Activated CD8-positive, alpha-beta memory T cell treated with anti-CD3 and anti-CD28 coated beads for 36 hours (primary cell): ENCODE measurements around the gene MAD2L2. TPM values are rescaled to one million over a fixed set of nuclear protein-coding genes. Genes with fewer than 3 reads are reported as not detected.

Source experiments
- CTCF ChIA-PET: fragments of 350-600 bp; sonication (Branson Sonifier 250); formaldehyde crosslinking; loops from one replicate; lab custom pipeline; 2021; ENCODE audit warnings: antibody characterized with exemption; lab: Charles Lee
- POLR2A ChIA-PET: fragments of 350-600 bp; sonication (Branson Sonifier 250); formaldehyde crosslinking; loops from one replicate; lab custom pipeline; 2021; ENCODE audit warnings: antibody characterized with exemption; lab: Charles Lee
- total RNA-seq, 2 experiments: library from RNA; stranded (reverse); gene quantifications; one replicate each; pipeline ENCODE4 v1.2.3, GENCODE V29; 2021

The MAD2L2 gene
- total RNA-seq, 2 experiments from 2014 or later, result 70.2 to 73.5 TPM

DNA sequence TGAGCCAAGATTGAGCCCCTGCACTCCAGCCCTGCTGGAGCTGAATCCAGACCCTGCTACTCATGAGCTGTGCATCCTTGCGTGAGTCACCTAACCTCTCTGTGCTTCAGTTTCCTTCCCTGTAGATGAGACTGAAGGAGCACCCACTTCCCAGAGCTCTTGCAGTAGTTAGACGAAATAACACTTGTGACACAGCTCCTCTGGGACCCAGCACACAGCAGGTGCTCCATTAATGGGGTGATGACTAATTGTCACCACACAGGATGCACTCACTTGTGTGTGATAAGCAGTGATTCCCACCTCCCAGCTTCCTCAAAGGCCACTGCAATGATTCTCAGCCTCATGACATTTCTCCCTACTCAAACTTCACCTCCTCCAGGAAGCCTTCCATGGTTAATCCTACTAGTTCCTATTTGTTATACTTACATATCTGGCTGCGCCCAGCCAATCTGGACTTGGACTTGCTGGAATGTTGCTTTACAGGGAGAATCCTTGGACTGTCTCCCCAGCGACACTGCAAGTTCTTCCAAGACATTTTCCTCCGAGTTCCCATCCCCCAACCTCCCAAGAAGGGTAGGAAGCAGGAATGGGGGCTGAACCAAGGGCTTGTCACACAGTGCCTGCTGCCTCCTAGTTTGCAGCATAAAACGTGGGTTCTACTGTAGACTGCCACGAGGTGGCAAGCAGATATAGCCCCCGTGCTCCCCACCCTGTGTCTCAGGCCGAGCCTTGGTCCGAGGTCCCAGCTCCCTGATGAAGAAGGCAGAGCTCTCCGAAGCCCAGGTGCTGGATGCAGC, 27.8 kb upstream of the MAD2L2 start:
- POLR2A ChIA-PET, result no interaction called here
- CTCF ChIA-PET, result interaction anchor here (2.2 kb wide), 1 partner anchor 11 kb away, joined by 9 read pairs; no protein-coding TSS in a partner anchor

- ChIA-PET CTCF (interaction anchor here (2.2 kb wide), 1 partner anchor 12 kb away, joined by 9 read pairs; no protein-coding TSS in a partner anchor), POLR2A (no interaction called here)
These were observed 26.8 kb upstream of the MAD2L2 start for GRCh38 chr1:11707621-11708276.

DNA sequence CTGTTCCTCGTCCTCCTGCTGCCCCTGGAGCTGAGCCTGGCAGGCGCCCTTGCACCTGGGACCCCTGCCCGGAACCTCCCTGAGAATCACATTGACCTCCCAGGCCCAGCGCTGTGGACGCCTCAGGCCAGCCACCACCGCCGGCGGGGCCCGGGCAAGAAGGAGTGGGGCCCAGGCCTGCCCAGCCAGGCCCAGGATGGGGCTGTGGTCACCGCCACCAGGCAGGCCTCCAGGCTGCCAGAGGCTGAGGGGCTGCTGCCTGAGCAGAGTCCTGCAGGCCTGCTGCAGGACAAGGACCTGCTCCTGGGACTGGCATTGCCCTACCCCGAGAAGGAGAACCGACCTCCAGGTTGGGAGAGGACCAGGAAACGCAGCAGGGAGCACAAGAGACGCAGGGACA, 25.3 kb upstream of the MAD2L2 start:
- POLR2A ChIA-PET, result no interaction called here
- CTCF ChIA-PET, result interaction anchor here (0.6 kb wide), 1 partner anchor 28 kb away, joined by 4 read pairs; no protein-coding TSS in a partner anchor

DNA sequence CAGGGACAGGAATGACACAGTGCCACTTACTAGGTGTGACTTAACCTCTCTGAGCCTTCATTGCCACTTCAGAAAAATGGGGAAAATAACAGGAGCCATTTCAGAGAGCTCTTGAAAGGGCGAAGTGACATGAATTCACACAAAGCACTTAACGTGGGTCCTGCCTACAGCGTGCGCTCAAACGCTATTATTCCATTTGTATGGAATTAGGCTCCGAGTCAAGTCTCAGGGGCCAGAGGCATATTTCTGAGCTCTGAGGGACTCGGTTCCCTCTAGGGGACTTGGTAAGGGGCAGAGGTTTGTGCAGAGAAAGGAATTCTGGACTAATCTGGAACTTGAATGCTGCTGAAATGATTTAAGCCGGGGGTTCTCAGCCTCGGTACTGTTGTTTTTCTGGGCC, 24.6 kb upstream of the MAD2L2 start:
- CTCF ChIA-PET, result interaction anchor here (0.6 to 1.1 kb wide), 2 partner anchors 59 to 141 kb away, joined by 3 read pairs; no protein-coding TSS in a partner anchor
- POLR2A ChIA-PET, result no interaction called here

GRCh38 chr1:11704691-11705475, 23.9 kb upstream of the MAD2L2 start:
- CTCF ChIA-PET, result interaction anchor here (1.1 kb wide), 1 partner anchor 58 kb away, joined by 3 read pairs; no protein-coding TSS in a partner anchor
- POLR2A ChIA-PET, result no interaction called here

- ChIA-PET POLR2A (no interaction called here), CTCF (no interaction called here)
These were observed 23.2 kb upstream of the MAD2L2 start for GRCh38 chr1:11704194-11704529.

- POLR2A ChIA-PET, result no interaction called here
- CTCF ChIA-PET, result no interaction called here
These were observed 22.6 kb upstream of the MAD2L2 start for GRCh38 chr1:11703357-11704193.

DNA sequence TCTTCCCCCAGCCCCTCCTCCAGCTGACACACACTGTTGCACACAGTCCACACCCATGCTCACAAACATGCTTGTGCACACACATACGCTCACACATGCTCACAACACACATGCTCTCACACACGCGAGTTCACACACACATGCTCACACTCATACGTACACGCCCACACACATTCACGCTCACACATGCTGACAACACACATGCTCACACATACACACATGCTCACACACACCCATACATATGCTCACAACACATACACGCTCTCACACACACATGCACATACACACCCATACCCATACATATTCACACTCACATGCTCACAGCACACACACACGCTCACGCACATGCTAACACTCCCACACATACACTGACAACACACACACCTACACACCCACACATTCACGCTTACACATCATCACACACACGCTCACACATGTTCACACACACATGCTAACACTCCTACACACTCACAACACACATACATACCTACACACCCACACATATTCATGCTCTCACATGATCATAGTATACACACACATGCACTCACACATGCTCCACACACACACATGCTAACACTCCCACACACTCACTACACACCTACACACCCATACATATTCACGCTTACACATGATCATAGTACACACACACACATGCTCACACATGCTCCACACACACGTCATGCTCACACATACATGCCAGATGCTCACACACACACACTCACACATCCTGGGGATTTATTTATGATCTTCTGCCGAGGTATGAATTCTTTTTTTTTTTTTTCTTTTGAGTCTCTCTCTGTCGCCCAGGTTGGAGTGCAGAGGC, 21.2 kb upstream of the MAD2L2 start:
- ChIA-PET CTCF (no interaction called here), POLR2A (no interaction called here)

DNA sequence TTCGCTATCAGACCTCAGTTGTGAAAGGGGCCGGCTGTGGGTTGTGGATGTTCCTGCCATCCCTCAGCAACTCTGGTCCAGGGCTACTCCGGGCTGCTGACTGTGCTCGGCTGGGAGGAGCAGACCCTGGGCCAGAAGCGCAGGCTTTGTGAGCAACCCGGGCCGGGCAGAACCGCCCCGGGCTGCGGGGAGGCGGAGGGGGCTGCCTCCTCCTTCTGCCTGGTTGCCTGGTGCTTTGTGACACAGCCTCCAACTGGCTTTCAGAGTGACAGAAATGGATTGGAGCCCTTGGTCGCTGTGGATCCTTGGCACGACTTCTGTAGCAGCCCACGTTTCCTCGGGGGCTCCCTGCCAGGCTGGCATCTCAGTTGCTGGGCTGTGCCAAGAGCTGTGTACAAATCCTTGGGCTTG, 20.6 kb upstream of the MAD2L2 start:
- CTCF ChIA-PET, result no interaction called here

GRCh38 chr1:11700601-11701467, 19.9 kb upstream of the MAD2L2 start:
- POLR2A ChIA-PET, result no interaction called here
- CTCF ChIA-PET, result interaction anchor here (1.0 to 1.2 kb wide), 2 partner anchors 12 to 19 kb away, joined by 3 read pairs; no protein-coding TSS in a partner anchor

More for the DNA sequence above, 20.6 kb upstream of the MAD2L2 start:
- POLR2A ChIA-PET, result no interaction called here

- CTCF ChIA-PET, result interaction anchor here (1.2 kb wide), 1 partner anchor 52 kb away, joined by 3 read pairs; no protein-coding TSS in a partner anchor
- POLR2A ChIA-PET, result no interaction called here
These were observed 16.9 kb upstream of the MAD2L2 start for GRCh38 chr1:11697893-11698210.

DNA sequence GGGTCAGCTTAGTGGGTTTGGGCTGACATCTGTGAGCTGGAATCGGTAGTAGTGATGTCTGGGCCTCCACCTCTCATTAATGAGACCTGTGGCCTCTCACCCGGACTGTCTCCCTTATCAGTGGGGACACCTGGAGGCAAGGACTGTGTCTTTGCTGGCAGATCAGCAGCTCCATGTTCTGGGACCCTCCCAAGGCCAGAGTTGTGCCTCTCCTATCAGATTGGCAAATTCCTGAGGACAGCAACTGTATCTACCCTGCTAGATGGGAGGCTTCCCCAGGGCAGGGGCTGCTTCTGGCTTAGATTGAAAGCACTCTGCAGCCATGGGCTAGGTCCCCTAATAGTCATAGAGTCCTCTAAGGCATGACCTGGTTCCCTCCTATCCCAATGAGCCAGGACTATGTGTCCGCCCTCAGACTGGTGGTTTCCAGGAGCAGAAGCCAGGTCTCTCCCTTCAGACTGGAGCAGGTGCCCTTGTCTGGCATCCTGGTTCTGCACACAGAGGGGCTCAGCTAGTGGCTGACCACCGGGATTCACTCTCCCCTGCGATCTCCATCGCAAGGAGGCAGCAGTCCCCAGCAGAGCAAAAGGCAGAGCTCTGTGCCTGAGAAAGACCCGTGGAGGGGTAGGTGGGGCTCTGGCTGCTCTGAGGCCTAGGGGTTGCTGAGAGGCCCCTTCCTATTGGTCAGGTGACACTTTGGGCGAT, 16.4 kb upstream of the MAD2L2 start:
- CTCF ChIA-PET, result interaction anchor here (0.6 to 1.2 kb wide), 2 partner anchors 52 to 657 kb away, joined by 3 read pairs; no protein-coding TSS in a partner anchor
- POLR2A ChIA-PET, result interaction anchor here (0.7 kb wide), 1 partner anchor 281 kb away, joined by 4 read pairs; no protein-coding TSS in a partner anchor

DNA sequence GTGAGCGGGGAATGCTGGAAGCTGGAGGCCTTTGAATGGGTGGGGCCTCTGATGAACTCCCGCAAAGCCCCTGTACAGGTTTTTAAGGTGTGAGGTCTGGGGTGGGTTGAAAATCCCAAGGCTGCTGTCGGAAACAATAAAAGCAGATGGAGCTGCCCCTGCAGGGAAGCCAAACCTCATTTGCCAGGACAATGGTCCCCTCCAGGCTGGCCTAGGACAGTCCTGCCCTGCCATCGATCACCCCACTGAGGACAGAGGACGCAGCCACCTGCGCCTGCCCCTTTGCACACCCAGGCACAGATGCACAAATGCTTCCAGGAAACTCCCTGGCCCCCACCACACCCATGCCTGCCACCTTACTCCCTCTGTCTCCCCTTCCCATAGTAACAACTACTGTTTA, 14.9 kb upstream of the MAD2L2 start:
- CTCF ChIA-PET, result interaction anchor here (1.3 kb wide), 1 partner anchor 24 kb away, joined by 3 read pairs; no protein-coding TSS in a partner anchor
- POLR2A ChIA-PET, result no interaction called here

DNA sequence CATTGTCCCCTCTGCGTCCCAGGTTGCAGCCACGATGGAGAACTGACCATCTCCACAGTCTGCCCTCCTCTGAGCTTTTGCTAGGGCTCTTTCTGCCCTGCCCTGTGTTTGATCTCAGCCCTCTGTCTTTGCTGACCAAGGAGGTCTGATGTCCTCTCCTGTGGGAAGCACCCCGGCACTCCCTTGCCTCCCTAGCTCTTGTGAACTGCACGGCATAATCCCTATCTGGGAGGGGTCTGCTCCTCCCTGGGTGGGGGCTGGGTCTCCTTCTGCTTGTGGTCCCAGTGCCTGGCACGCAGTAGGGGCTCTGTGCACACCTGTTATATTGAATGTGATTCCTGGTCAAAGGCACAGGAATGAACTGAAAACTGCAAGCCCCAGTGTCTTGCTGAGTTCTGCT, 13.0 kb upstream of the MAD2L2 start:
- ChIA-PET CTCF (interaction anchor here (1.1 to 3.7 kb wide), 4 partner anchors 13 to 44 kb away, joined by 3 to 16 read pairs (median 6); partner anchors contain the start of genes FBXO6 and MAD2L2), POLR2A (no interaction called here)

GRCh38 chr1:11693024-11693590, 12.2 kb upstream of the MAD2L2 start:
- ChIA-PET POLR2A (no interaction called here), CTCF (interaction anchor here (1.0 to 3.7 kb wide), 5 partner anchors 12 to 45 kb away, joined by 3 to 16 read pairs (median 5); partner anchors contain the start of genes FBXO6 and MAD2L2)
